Measurements from ENCODE around the gene MORN5. TPM values are rescaled to one million over a fixed set of nuclear protein-coding genes. Genes with fewer than 3 reads are reported as not detected.

Gene MORN5
- polyA plus RNA-seq, 1 experiment = not detected

GRCh38 chr9:122192261-122192875, 32.7 kb downstream of the MORN5 start:
- TF ChIP-seq CTCF (IDR thresholded peaks at IDR 0.05; ENCODE audit: low read depth, low read length) = no peak
- Histone ChIP-seq H3K27ac (ENCODE audit: low read depth, low read length) (no peak overlapping the region), H3K27me3 (ENCODE audit: control insufficient read depth, insufficient read depth, low read length) (peaks cover 28% of the 10 kb centered on the region), H3K9me3 (ENCODE audit: control insufficient read depth, insufficient read depth, low read length) (no peaks in the 10 kb centered on the region), H3K4me3 (ENCODE audit: low read depth, low read length) (no peak overlapping the region)
- CTCF ChIA-PET = no interaction called here
- no peak for DNase-seq (ENCODE audit: low read depth, low spot score)
- POLR2A ChIA-PET = interaction anchor here (0.6 kb wide), 1 partner anchor 642 kb away, joined by 3 read pairs; no protein-coding TSS in a partner anchor

- Histone ChIP-seq H3K27me3 (ENCODE audit: control insufficient read depth, insufficient read depth, low read length) (peaks cover 32% of the 10 kb centered on the region), H3K9me3 (ENCODE audit: control insufficient read depth, insufficient read depth, low read length) (no peaks in the 10 kb centered on the region), H3K27ac (ENCODE audit: low read depth, low read length) (no peak overlapping the region), H3K4me3 (ENCODE audit: low read depth, low read length) (no peak overlapping the region)
- TF ChIP-seq CTCF (IDR thresholded peaks at IDR 0.05; ENCODE audit: low read depth, low read length) = no peak
- POLR2A ChIA-PET = interaction anchor here (0.6 kb wide), 1 partner anchor 642 kb away, joined by 3 read pairs; no protein-coding TSS in a partner anchor
- CTCF ChIA-PET = no interaction called here
- no peak for DNase-seq (ENCODE audit: low read depth, low spot score)
These were observed 33.3 kb downstream of the MORN5 start for GRCh38 chr9:122192914-122193525.

- DNase-seq (ENCODE audit: low read depth, low spot score) = no peak
- TF ChIP-seq CTCF (IDR thresholded peaks at IDR 0.05; ENCODE audit: low read depth, low read length) = no peak
- CTCF ChIA-PET = no interaction called here
- Histone ChIP-seq H3K9me3 (ENCODE audit: control insufficient read depth, insufficient read depth, low read length) (no peaks in the 10 kb centered on the region), H3K27ac (ENCODE audit: low read depth, low read length) (no peak overlapping the region), H3K27me3 (ENCODE audit: control insufficient read depth, insufficient read depth, low read length) (peaks cover 33% of the 10 kb centered on the region), H3K4me3 (ENCODE audit: low read depth, low read length) (no peak overlapping the region)
- POLR2A ChIA-PET = no interaction called here
These were observed 33.9 kb downstream of the MORN5 start for GRCh38 chr9:122193651-122194050.

GRCh38 chr9:122195875-122196274, 36.2 kb downstream of the MORN5 start:
- Histone ChIP-seq H3K9me3 (ENCODE audit: control insufficient read depth, insufficient read depth, low read length) (no peaks in the 10 kb centered on the region), H3K4me3 (ENCODE audit: low read depth, low read length) (no peak overlapping the region), H3K27ac (ENCODE audit: low read depth, low read length) (no peak overlapping the region), H3K27me3 (ENCODE audit: control insufficient read depth, insufficient read depth, low read length) (peaks cover 33% of the 10 kb centered on the region)
- CTCF ChIA-PET = no interaction called here
- TF ChIP-seq CTCF (IDR thresholded peaks at IDR 0.05; ENCODE audit: low read depth, low read length) = no peak
- POLR2A ChIA-PET = no interaction called here
- no peak for DNase-seq (ENCODE audit: low read depth, low spot score)

- no peak for DNase-seq (ENCODE audit: low read depth, low spot score)
- POLR2A ChIA-PET = no interaction called here
- CTCF ChIA-PET = interaction anchor here (0.6 kb wide), 1 partner anchor 108 kb away, joined by 4 read pairs; no protein-coding TSS in a partner anchor
- TF ChIP-seq CTCF (IDR thresholded peaks at IDR 0.05; ENCODE audit: low read depth, low read length) = no peak
- Histone ChIP-seq H3K4me3 (ENCODE audit: low read depth, low read length) (no peak overlapping the region), H3K27ac (ENCODE audit: low read depth, low read length) (no peak overlapping the region), H3K9me3 (ENCODE audit: control insufficient read depth, insufficient read depth, low read length) (no peaks in the 10 kb centered on the region), H3K27me3 (ENCODE audit: control insufficient read depth, insufficient read depth, low read length) (peaks cover 25% of the 10 kb centered on the region)
These were observed 37.7 kb downstream of the MORN5 start for GRCh38 chr9:122197426-122197825.

Data from AG04450 (cell line).